Liver (tissue), 9 donors: ENCODE results near the gene KMT2B. TPM values are rescaled to one million over a fixed set of nuclear protein-coding genes. Genes with fewer than 3 reads are reported as not detected.

Experiments
- DNase-seq: peaks from one replicate; pipeline ENCODE4 v3.0.0-alpha.2; 2017; ENCODE audit warnings: low spot score
- H3K27ac ChIP-seq, 2 donors: one replicate each; pipeline ENCODE4 v1.7.0; 2013; ENCODE audit warnings: inconsistent platforms in 2 of 2, low read length in 2 of 2, control low read depth in 1 of 2, low read depth in 1 of 2, mild to moderate bottlenecking in 1 of 2
- H3K27me3 ChIP-seq, 4 donors: one replicate each; pipeline versions ENCODE4 v1.6.1 to v1.7.0; 2013; ENCODE audit warnings: low read length in 3 of 4, inconsistent platforms in 1 of 4, mild to moderate bottlenecking in 1 of 4, moderate library complexity in 1 of 4; ENCODE audit not compliant: control insufficient read depth in 4 of 4, insufficient read depth in 4 of 4
- H3K36me3 ChIP-seq, 4 donors: one replicate each; pipeline versions ENCODE4 v1.6.1 to v1.7.0; 2013; ENCODE audit warnings: low read length in 3 of 4, mild to moderate bottlenecking in 3 of 4, low read depth in 1 of 4, moderate library complexity in 1 of 4; ENCODE audit not compliant: control insufficient read depth in 4 of 4, insufficient read depth in 3 of 4
- H3K4me1 ChIP-seq, 4 donors: one replicate each; pipeline versions ENCODE4 v1.6.1 to v1.7.0; 2013; ENCODE audit warnings: low read length in 3 of 4, mild to moderate bottlenecking in 3 of 4, moderate library complexity in 1 of 4; ENCODE audit not compliant: control insufficient read depth in 4 of 4, insufficient read depth in 4 of 4
- H3K4me3 ChIP-seq, 3 donors: one replicate each; pipeline versions ENCODE4 v1.6.1 to v1.7.0; 2013; ENCODE audit warnings: low read length in 3 of 3, control low read depth in 1 of 3, low read depth in 1 of 3, mild to moderate bottlenecking in 1 of 3
- H3K9ac ChIP-seq, 2 donors: one replicate each; pipeline ENCODE4 v1.7.0; 2013; ENCODE audit warnings: low read length in 2 of 2, mild to moderate bottlenecking in 2 of 2, moderate library complexity in 2 of 2, control low read depth in 1 of 2, low read depth in 1 of 2
- H3K9me3 ChIP-seq, 4 donors: one replicate each; pipeline versions ENCODE4 v1.6.1 to v1.7.0; 2013; ENCODE audit warnings: low read length in 3 of 4; ENCODE audit not compliant: control insufficient read depth in 4 of 4
- EGR1 ChIP-seq, 2 donors: IDR thresholded peaks; 2 replicates each; pipeline ENCODE4 v1.6.1; 2016 to 2018; ENCODE audit warnings: antibody characterized with exemption in 2 of 2, low read depth in 2 of 2
- FOXA1 ChIP-seq: IDR thresholded peaks from 2 replicates; pipeline ENCODE4 v1.6.1; 2016; ENCODE audit warnings: antibody characterized with exemption
- FOXA2 ChIP-seq: IDR thresholded peaks from 2 replicates; pipeline ENCODE4 v1.6.1; 2016; ENCODE audit warnings: antibody characterized with exemption
- GABPA ChIP-seq, 2 donors: IDR thresholded peaks in 1 of 2; conservative IDR thresholded peaks in 1 of 2; 2 replicates each; pipeline ENCODE4 v1.6.1; 2016; ENCODE audit warnings: antibody characterized with exemption in 2 of 2, mild to moderate bottlenecking in 1 of 2, moderate library complexity in 1 of 2
- HNF4A ChIP-seq, 2 donors: conservative IDR thresholded peaks; 2 replicates each; pipeline ENCODE4 v1.6.1; 2016; ENCODE audit warnings: antibody characterized with exemption in 2 of 2, mild to moderate bottlenecking in 2 of 2
- HNF4G ChIP-seq: IDR thresholded peaks from 2 replicates; pipeline ENCODE4 v1.6.1; 2016; ENCODE audit warnings: antibody characterized with exemption
- JUND ChIP-seq, 2 donors: IDR thresholded peaks; 2 replicates each; pipeline ENCODE4 v1.6.1; 2016; ENCODE audit warnings: antibody characterized with exemption in 2 of 2
- NR2F2 ChIP-seq: IDR thresholded peaks from 2 replicates; pipeline ENCODE4 v1.6.1; 2016; ENCODE audit warnings: antibody characterized with exemption
- RAD21 ChIP-seq, 2 donors: IDR thresholded peaks; 2 replicates each; pipeline ENCODE4 v1.6.1; 2016; ENCODE audit warnings: antibody characterized with exemption in 2 of 2, mild to moderate bottlenecking in 2 of 2
- RXRA ChIP-seq, 2 donors: IDR thresholded peaks; 2 replicates each; pipeline ENCODE4 v1.6.1; 2017 to 2018; ENCODE audit warnings: antibody characterized with exemption in 2 of 2, mild to moderate bottlenecking in 1 of 2
- SP1 ChIP-seq: IDR thresholded peaks from 2 replicates; pipeline ENCODE4 v1.6.1; 2018; ENCODE audit warnings: antibody characterized with exemption, mild to moderate bottlenecking
- TAF1 ChIP-seq: conservative IDR thresholded peaks from 2 replicates; pipeline ENCODE4 v1.6.1; 2016; ENCODE audit warnings: antibody characterized with exemption, mild to moderate bottlenecking
- YY1 ChIP-seq: IDR thresholded peaks from 2 replicates; pipeline ENCODE4 v1.6.1; 2016; ENCODE audit warnings: antibody characterized with exemption, mild to moderate bottlenecking
- WGBS: extraction: QIAGEN DNeasy Blood & Tissue Kit; methylation state at CpG from one replicate; pipeline ENCODE4 v1.1.7; 2013; 5-methylcytosine and 5-hydroxymethylcytosine counted together
- polyA plus RNA-seq, 2 donors: library from polyadenylated mRNA; stranded (reverse) in 1 of 2; unstranded in 1 of 2; fragments of 200-250 nt in 1 of 2; fragments of >200 nt in 1 of 2; fragmentation: Nextera tagmentation in 1 of 2; extraction: Ambion mirVana in 1 of 2; gene quantifications; one replicate each; pipeline versions ENCODE4 v1.2.1 to v1.2.3, GENCODE V29; 2013 to 2015
- total RNA-seq, 2 donors: library from RNA; depleted of rRNA; stranded (reverse); fragments of >200 nt; gene quantifications; one replicate each; pipeline ENCODE4 v1.2.3, GENCODE V29; 2014
- TF ChIP-seq, protein P1 (sequence below): fragments of 150-350 bp; IDR thresholded peaks from 2 replicates; pipeline ENCODE4 v1.5.1; 2017; ENCODE audit warnings: improper control_type of control experiment, low read depth, low read length; ENCODE audit not compliant: missing input control
- TF ChIP-seq, protein P2 (sequence below): IDR thresholded peaks from 2 replicates; pipeline ENCODE4 v1.6.1; 2016; ENCODE audit warnings: antibody characterized with exemption, mild to moderate bottlenecking
- TF ChIP-seq, protein P3 (sequence below): IDR thresholded peaks from 2 replicates; pipeline ENCODE4 v1.6.1; 2016; ENCODE audit warnings: antibody characterized with exemption
- TF ChIP-seq, protein P4 (sequence below): IDR thresholded peaks from 2 replicates; pipeline ENCODE4 v1.6.1; 2016; ENCODE audit warnings: antibody characterized with exemption
- TF ChIP-seq, protein P5 (sequence below): IDR thresholded peaks from 2 replicates; pipeline ENCODE4 v1.6.1; 2016; ENCODE audit warnings: antibody characterized with exemption
- donor health status: healthy.
- donor health status: healthy.
- donor health status: healthy.
- donor health status: healthy.
- donor health status: healthy.

Gene KMT2B
- total and polyA plus RNA-seq, 4 donors: 3.7 to 12.1 (median 8.3) TPM

DNA sequence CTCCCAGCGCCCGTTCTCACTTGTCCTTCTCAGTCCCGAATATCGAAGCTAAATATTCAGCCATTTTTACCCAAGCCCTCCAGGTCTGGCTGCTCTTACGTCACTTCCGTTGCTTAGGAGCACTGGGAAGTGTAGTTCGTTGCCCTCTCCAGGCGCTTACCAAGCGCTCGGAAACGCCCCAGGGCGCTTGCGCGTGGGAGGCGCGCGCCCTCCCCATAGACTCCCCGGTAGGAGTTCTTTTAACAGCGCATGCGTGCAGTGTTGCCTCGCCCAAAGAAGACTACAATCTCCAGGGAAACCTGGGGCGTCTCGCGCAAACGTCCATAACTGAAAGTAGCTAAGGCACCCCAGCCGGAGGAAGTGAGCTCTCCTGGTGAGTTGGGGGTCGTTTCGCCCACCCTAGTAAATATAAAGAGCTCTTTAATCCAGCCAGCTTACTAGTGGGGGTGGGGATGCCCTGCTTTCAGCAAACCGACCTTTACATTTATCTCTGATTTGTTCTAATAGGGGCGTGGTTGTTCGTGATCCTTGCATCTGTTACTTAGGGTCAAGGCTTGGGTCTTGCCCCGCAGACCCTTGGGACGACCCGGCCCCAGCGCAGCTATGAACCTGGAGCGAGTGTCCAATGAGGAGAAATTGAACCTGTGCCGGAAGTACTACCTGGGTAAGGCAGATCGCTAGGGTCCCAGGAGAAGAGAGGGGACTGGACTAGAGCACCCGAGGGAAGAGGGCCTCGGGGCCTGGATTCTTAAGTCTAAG, 27.7 kb downstream of the KMT2B start, which contains the start of the genes PSENEN and U2AF1L4:
PSENEN (plus strand) TSS at position 324 of the 759 bp plus-strand sequence; CDS start at position 604, 280 bp downstream.
U2AF1L4 (minus strand) TSS at position 91 of the 759 bp plus-strand sequence; CDS start at position 64, 27 bp downstream.
- Histone ChIP-seq H3K4me1 (peaks cover 6 to 47% (median 34%) of the 10 kb centered on the region in 4 donors), H3K4me3 (peak within 1 kb of the TSS; percentile 81 to 87 (median 82)), H3K27ac (peak within 1 kb of the TSS; percentile 98 to 99), H3K9me3 (no peaks in the 10 kb centered on the region), H3K27me3 (no peaks in the 10 kb centered on the region), H3K36me3 (peaks cover 0 to 3% (median 0%) of the 10 kb centered on the region in 4 donors), H3K9ac (peak within 1 kb of the TSS; percentile 51 to 79)
- no peak for TF ChIP-seq NR2F2
- peak; percentile 87 to 93 for TF ChIP-seq EGR1 (IDR thresholded peaks at IDR 0.05; ENCODE audit: low read depth in 2 of 2)
- TF ChIP-seq, protein P1, sequence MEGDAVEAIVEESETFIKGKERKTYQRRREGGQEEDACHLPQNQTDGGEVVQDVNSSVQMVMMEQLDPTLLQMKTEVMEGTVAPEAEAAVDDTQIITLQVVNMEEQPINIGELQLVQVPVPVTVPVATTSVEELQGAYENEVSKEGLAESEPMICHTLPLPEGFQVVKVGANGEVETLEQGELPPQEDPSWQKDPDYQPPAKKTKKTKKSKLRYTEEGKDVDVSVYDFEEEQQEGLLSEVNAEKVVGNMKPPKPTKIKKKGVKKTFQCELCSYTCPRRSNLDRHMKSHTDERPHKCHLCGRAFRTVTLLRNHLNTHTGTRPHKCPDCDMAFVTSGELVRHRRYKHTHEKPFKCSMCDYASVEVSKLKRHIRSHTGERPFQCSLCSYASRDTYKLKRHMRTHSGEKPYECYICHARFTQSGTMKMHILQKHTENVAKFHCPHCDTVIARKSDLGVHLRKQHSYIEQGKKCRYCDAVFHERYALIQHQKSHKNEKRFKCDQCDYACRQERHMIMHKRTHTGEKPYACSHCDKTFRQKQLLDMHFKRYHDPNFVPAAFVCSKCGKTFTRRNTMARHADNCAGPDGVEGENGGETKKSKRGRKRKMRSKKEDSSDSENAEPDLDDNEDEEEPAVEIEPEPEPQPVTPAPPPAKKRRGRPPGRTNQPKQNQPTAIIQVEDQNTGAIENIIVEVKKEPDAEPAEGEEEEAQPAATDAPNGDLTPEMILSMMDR: no peak
- TF ChIP-seq HNF4A (conservative IDR thresholded peaks at IDR 0.05): peak in 1 of 2 donors; percentile 3
- no peak for TF ChIP-seq TAF1
- TF ChIP-seq, protein P2, sequence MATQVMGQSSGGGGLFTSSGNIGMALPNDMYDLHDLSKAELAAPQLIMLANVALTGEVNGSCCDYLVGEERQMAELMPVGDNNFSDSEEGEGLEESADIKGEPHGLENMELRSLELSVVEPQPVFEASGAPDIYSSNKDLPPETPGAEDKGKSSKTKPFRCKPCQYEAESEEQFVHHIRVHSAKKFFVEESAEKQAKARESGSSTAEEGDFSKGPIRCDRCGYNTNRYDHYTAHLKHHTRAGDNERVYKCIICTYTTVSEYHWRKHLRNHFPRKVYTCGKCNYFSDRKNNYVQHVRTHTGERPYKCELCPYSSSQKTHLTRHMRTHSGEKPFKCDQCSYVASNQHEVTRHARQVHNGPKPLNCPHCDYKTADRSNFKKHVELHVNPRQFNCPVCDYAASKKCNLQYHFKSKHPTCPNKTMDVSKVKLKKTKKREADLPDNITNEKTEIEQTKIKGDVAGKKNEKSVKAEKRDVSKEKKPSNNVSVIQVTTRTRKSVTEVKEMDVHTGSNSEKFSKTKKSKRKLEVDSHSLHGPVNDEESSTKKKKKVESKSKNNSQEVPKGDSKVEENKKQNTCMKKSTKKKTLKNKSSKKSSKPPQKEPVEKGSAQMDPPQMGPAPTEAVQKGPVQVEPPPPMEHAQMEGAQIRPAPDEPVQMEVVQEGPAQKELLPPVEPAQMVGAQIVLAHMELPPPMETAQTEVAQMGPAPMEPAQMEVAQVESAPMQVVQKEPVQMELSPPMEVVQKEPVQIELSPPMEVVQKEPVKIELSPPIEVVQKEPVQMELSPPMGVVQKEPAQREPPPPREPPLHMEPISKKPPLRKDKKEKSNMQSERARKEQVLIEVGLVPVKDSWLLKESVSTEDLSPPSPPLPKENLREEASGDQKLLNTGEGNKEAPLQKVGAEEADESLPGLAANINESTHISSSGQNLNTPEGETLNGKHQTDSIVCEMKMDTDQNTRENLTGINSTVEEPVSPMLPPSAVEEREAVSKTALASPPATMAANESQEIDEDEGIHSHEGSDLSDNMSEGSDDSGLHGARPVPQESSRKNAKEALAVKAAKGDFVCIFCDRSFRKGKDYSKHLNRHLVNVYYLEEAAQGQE: peak; percentile 11
- TF ChIP-seq FOXA1: no peak
- no peak for TF ChIP-seq HNF4G
- TF ChIP-seq FOXA2: no peak
- TF ChIP-seq JUND (IDR thresholded peaks at IDR 0.05): no peak
- TF ChIP-seq GABPA (IDR thresholded peaks at IDR 0.05 in 1 of 2, conservative IDR thresholded peaks at IDR 0.05 in 1 of 2): peak; percentile 78 to 94
- TF ChIP-seq, protein P3, sequence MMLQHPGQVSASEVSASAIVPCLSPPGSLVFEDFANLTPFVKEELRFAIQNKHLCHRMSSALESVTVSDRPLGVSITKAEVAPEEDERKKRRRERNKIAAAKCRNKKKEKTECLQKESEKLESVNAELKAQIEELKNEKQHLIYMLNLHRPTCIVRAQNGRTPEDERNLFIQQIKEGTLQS: peak; percentile 3
- TF ChIP-seq RXRA (IDR thresholded peaks at IDR 0.05): peak in 1 of 2 donors; percentile 28
- no peak for TF ChIP-seq RAD21 (IDR thresholded peaks at IDR 0.05)
- peak; percentile 97 for TF ChIP-seq YY1
- TF ChIP-seq, protein P4, sequence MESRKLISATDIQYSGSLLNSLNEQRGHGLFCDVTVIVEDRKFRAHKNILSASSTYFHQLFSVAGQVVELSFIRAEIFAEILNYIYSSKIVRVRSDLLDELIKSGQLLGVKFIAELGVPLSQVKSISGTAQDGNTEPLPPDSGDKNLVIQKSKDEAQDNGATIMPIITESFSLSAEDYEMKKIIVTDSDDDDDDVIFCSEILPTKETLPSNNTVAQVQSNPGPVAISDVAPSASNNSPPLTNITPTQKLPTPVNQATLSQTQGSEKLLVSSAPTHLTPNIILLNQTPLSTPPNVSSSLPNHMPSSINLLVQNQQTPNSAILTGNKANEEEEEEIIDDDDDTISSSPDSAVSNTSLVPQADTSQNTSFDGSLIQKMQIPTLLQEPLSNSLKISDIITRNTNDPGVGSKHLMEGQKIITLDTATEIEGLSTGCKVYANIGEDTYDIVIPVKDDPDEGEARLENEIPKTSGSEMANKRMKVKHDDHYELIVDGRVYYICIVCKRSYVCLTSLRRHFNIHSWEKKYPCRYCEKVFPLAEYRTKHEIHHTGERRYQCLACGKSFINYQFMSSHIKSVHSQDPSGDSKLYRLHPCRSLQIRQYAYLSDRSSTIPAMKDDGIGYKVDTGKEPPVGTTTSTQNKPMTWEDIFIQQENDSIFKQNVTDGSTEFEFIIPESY: peak; percentile 91
- TF ChIP-seq SP1: no peak
- TF ChIP-seq, protein P5, sequence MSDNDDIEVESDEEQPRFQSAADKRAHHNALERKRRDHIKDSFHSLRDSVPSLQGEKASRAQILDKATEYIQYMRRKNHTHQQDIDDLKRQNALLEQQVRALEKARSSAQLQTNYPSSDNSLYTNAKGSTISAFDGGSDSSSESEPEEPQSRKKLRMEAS: no peak
- under 1% methylated on average over 40 of the region's 40 CpGs for WGBS
- DNase-seq: peak; percentile 91
